DND-41 (cell line): ENCODE results near the gene AMER1.

Experiments
- ATAC-seq: fragments of 200-7000 bp; cut with Tn5 transposase; 3 replicates; pipeline ENCODE4 v1.9.1; 2021; ENCODE audit warnings: low read depth; ENCODE audit not compliant: insufficient read depth
- DNase-seq: peaks from one replicate; pipeline ENCODE4 v3.0.0-alpha.2; 2020
- H2AFZ ChIP-seq: 2 replicates; pipeline ENCODE4 v1.6.0; 2012; ENCODE audit warnings: low read depth, low read length
- H3K27ac ChIP-seq: 2 replicates; pipeline ENCODE4 v1.5.1; 2012; ENCODE audit warnings: low read length, inconsistent platforms
- H3K27me3 ChIP-seq: fragments of 200-600 bp; sonication (generic); 2 replicates; pipeline ENCODE4 v1.6.0; 2012; ENCODE audit warnings: low read length, mild to moderate bottlenecking, inconsistent platforms; ENCODE audit not compliant: insufficient read depth, poor library complexity
- H3K36me3 ChIP-seq: 2 replicates; pipeline ENCODE4 v1.5.1; 2012; ENCODE audit warnings: low read length, inconsistent platforms; ENCODE audit not compliant: insufficient read depth
- H3K4me1 ChIP-seq: 2 replicates; pipeline ENCODE4 v1.5.1; 2012; ENCODE audit warnings: mild to moderate bottlenecking, low read length; ENCODE audit not compliant: insufficient read depth
- H3K4me2 ChIP-seq: 2 replicates; pipeline ENCODE4 v1.6.0; 2012; ENCODE audit warnings: mild to moderate bottlenecking, moderate library complexity, low read length, inconsistent platforms; ENCODE audit not compliant: insufficient read depth
- H3K4me3 ChIP-seq, 2 experiments: fragments of 200-600 bp in 1 of 2; shearing (Covaris generic) in 1 of 2; 2 replicates each; pipeline ENCODE4 v1.5.1; 2012 to 2016; ENCODE audit warnings: inconsistent platforms in 2 of 2, low read length in 2 of 2, mild to moderate bottlenecking in 2 of 2, low read depth in 1 of 2, moderate library complexity in 1 of 2
- H3K79me2 ChIP-seq: 2 replicates; pipeline ENCODE4 v1.6.0; 2012; ENCODE audit warnings: low read length, inconsistent platforms; ENCODE audit not compliant: insufficient read depth
- H3K9ac ChIP-seq: 2 replicates; pipeline ENCODE4 v1.6.0; 2012; ENCODE audit warnings: low read depth, mild to moderate bottlenecking, inconsistent platforms, low read length, moderate library complexity
- H3K9me3 ChIP-seq: 2 replicates; pipeline ENCODE4 v1.5.1; 2012; ENCODE audit warnings: low read length, moderate library complexity, mild to moderate bottlenecking, inconsistent platforms; ENCODE audit not compliant: insufficient read depth, severe bottlenecking
- H4K20me1 ChIP-seq: 2 replicates; pipeline ENCODE4 v1.6.0; 2012; ENCODE audit warnings: low read length; ENCODE audit not compliant: insufficient read depth
- CTCF ChIP-seq: IDR thresholded peaks from 2 replicates; pipeline ENCODE4 v1.5.1; 2012; ENCODE audit warnings: borderline replicate concordance, low read length, moderate library complexity, mild to moderate bottlenecking; ENCODE audit not compliant: poor library complexity, severe bottlenecking; ENCODE audit errors: extremely low read depth
- EZH2 ChIP-seq: IDR thresholded peaks from 3 replicates; pipeline ENCODE4 v1.6.1; 2012; ENCODE audit warnings: borderline replicate concordance, low read depth, mild to moderate bottlenecking, moderate library complexity, low read length, inconsistent platforms; ENCODE audit not compliant: severe bottlenecking

AMER1 gene

DNA sequence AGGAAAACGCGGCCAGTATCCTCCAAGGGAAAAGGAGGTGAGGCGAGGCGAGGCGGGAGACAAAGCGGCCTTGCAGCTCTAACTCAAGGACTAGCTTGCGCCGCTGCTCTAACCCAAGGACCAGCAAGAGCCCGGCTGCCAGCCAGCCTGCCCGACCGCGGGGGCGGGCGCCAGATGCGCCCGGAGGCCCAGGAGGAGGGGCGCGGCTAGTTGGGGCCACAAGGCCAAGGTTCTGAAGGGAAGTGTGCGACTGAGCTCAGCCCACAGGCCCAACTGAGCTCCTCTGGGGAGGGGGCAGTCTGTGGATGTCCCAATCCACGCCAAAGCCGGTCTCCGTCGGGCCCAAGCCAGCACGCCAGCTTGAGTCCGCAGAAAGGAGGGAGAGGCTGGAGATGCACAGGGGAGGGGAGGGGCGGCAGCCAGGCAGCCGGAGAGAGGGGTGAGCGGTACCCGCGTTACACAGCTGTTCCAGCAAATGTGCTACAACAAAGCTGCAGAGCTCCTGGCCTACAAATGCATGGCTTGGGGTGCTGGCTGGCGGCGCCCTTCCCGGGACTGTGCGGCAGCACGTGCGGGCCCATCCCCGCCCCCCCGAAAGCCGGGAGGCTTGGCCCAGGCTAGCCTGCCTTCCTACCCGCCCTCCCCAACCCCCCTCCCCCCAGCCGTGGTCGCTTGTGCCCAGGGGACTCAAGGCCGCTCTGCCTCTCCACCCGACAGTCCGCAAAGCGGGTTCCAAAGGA, 637 bp downstream of the AMER1 start:
- Histone ChIP-seq H3K79me2 (peaks cover 43% of the 10 kb centered on the region), H3K27me3 (no peaks in the 10 kb centered on the region), H3K9me3 (no peaks in the 10 kb centered on the region), H3K36me3 (no peaks in the 10 kb centered on the region), H3K4me2 (peak overlapping the region; percentile 67), H3K4me3 (peak overlapping the region; percentile 45 to 79), H2AFZ (peak overlapping the region; percentile 69), H3K4me1 (peaks cover 31% of the 10 kb centered on the region), H4K20me1 (peaks cover 10% of the 10 kb centered on the region), H3K27ac (peak overlapping the region; percentile 71), H3K9ac (peak overlapping the region; percentile 74)
- TF ChIP-seq EZH2 (no peak), CTCF (no peak)
- ATAC-seq (peak; percentile 43), DNase-seq (peak; percentile 55)

DNA sequence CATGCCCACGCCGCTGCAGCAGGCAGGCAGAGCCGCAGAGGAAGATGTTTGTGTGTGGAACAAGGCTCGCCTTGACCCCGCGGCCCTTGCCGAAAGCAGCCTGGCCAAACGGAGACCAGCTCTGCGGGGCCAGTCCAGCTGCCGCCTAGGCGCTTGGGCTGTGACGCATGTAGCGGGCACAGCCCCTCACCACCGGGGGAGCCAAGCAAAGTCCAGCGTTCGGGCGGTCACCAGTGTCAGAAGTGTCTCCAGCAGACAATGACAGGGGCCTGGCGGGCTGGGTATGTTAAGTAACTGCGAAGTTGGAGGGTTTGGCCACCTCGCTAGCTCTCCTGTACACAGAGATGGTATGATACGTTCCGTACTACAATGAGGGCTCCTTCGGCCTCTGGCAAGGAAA, 1.3 kb downstream of the AMER1 start:
- DNase-seq (peak; percentile 4), ATAC-seq (no peak)
- Histone ChIP-seq H4K20me1 (peaks cover 10% of the 10 kb centered on the region), H3K36me3 (no peaks in the 10 kb centered on the region), H3K4me1 (peaks cover 31% of the 10 kb centered on the region), H3K4me3 (peak overlapping the region; percentile 35 to 79), H3K27ac (peak overlapping the region; percentile 69), H3K79me2 (peaks cover 49% of the 10 kb centered on the region), H2AFZ (no peak overlapping the region), H3K4me2 (peak overlapping the region; percentile 67), H3K9ac (peak overlapping the region; percentile 74), H3K27me3 (no peaks in the 10 kb centered on the region), H3K9me3 (no peaks in the 10 kb centered on the region)
- TF ChIP-seq EZH2, result no peak
- TF ChIP-seq CTCF, result no peak

DNA sequence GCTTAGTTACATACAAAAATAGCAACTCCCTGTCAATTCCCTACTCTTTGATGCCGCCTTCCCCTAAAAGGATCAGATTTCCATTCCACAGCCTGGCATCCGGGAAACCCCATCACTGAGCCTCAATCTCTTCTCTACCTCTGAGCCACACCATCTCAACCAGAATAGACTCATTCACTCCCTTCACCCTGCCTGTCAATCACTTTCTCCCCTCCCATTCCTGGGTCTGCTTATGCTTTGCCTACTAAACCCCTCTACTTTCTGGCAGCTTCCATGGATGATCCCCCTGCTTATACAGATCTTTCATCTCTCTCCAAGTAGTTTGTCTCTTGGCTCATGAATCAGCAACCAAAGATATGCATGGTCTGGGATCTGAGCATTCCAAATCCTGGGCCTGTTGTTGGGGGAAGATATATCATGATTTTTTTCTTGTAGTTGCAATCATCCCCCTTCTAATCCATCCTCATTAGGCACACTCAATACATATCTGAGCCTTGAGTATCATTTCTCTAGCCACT, 2.6 kb downstream of the AMER1 start:
- no peak for ATAC-seq

More for the DNA sequence above, 2.6 kb downstream of the AMER1 start:
- Histone ChIP-seq H3K4me3 (no peak overlapping the region), H3K27ac (no peak overlapping the region), H3K4me2 (peak overlapping the region; percentile 22; the same call in 1 of the 2 replicates), H3K9me3 (no peaks in the 10 kb centered on the region), H2AFZ (no peak overlapping the region), H3K36me3 (no peaks in the 10 kb centered on the region), H3K4me1 (peaks cover 31% of the 10 kb centered on the region), H3K27me3 (no peaks in the 10 kb centered on the region), H4K20me1 (peaks cover 10% of the 10 kb centered on the region), H3K79me2 (peaks cover 61% of the 10 kb centered on the region), H3K9ac (no peak overlapping the region)
- no peak for DNase-seq
- TF ChIP-seq CTCF (no peak), EZH2 (no peak)
